Neural crest cell (in vitro differentiated cells): Measurements from ENCODE around the gene CCDC110. TPM values are rescaled to one million over a fixed set of nuclear protein-coding genes. Genes with fewer than 3 reads are reported as not detected.
A peak's percentile ranks its signal among the peaks of the same experiment; 100 is the strongest.

Experiments used
- DNase-seq: peaks from one replicate; pipeline ENCODE4 v3.0.0; 2021; ENCODE audit warnings: low read depth, mixed read lengths, low spot score
- H3K27ac Mint-ChIP-seq: one replicate; pipeline ENCODE4 v1.8.0; 2021; ENCODE audit warnings: mild to moderate bottlenecking, mixed read lengths; ENCODE audit not compliant: unreplicated experiment
- H3K27me3 Mint-ChIP-seq: 2 replicates; pipeline ENCODE4 v1.8.0; 2021; ENCODE audit warnings: low read depth, mild to moderate bottlenecking, mixed read lengths
- H3K36me3 Mint-ChIP-seq: 2 replicates; pipeline ENCODE4 v1.8.0; 2021; ENCODE audit warnings: low read depth, mild to moderate bottlenecking, mixed read lengths
- H3K4me1 Mint-ChIP-seq: 2 replicates; pipeline ENCODE4 v1.8.0; 2021; ENCODE audit warnings: mixed read lengths
- H3K4me3 Mint-ChIP-seq: one replicate; pipeline ENCODE4 v1.8.0; 2021; ENCODE audit warnings: mild to moderate bottlenecking, mixed read lengths
- H3K9me3 Mint-ChIP-seq: 2 replicates; pipeline ENCODE4 v1.8.0; 2021; ENCODE audit warnings: mixed read lengths
- total RNA-seq: library from RNA; stranded (reverse); gene quantifications from 2 replicates; pipeline ENCODE4 v1.2.1, GENCODE V29; 2021
- TF ChIP-seq, protein P1 (sequence below): fragments of 200-600 bp; sonication (generic); conservative IDR thresholded peaks from 2 replicates; pipeline ENCODE4 v1.5.0; 2021; ENCODE audit warnings: antibody characterized with exemption, mild to moderate bottlenecking

CCDC110 gene
- total RNA-seq, 1 donor from 2014 or later: 0.16 TPM

- peaks cover 3% of the 10 kb centered on the region for H3K9me3 Mint-ChIP-seq
- H3K36me3 Mint-ChIP-seq: no peaks in the 10 kb centered on the region
Measured at GRCh38 chr4:185472103-185472542, 590 bp upstream of the CCDC110 start.

DNA sequence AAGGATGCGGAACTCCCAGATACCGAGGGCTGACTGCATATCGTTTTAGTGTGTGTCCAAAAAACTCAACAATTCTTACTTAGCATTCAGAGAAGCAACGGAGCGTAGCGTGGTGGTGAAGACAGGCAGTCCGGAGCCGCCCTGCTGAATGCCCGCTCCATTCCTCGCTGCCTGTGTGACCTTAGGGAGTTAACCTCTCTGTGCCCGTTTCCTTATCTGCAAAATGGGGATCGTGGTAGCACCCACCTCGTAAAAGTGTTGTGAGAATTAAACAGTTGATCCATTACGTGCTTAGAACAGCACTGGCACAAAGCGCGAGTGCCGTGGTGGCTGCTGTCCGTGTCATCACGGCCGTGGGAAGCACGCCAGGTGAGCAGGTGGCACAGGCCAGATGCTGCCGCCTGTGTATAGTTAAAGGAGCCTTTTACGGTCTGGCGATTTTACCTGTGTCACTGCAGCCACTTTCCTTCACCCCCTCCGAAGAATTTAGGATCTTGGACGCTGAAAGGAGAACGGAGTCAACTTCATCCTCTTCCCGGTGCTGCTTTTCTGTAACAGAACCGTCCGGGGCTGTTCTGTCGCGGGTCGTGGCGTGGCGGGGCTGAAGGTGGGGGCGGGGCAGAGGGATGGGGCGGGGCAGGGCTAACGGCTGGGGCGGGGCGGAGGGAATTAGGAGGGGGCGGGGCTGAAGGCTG, 885 bp downstream of the CCDC110 start:
- Mint-ChIP-seq H3K27me3 (peaks cover 50% of the 10 kb centered on the region), H3K4me1 (peaks cover 9% of the 10 kb centered on the region), H3K4me3 (peak overlapping the region; percentile 78), H3K27ac (no peak overlapping the region), H3K36me3 (no peaks in the 10 kb centered on the region), H3K9me3 (peaks cover 3% of the 10 kb centered on the region)
- TF ChIP-seq, protein P1, sequence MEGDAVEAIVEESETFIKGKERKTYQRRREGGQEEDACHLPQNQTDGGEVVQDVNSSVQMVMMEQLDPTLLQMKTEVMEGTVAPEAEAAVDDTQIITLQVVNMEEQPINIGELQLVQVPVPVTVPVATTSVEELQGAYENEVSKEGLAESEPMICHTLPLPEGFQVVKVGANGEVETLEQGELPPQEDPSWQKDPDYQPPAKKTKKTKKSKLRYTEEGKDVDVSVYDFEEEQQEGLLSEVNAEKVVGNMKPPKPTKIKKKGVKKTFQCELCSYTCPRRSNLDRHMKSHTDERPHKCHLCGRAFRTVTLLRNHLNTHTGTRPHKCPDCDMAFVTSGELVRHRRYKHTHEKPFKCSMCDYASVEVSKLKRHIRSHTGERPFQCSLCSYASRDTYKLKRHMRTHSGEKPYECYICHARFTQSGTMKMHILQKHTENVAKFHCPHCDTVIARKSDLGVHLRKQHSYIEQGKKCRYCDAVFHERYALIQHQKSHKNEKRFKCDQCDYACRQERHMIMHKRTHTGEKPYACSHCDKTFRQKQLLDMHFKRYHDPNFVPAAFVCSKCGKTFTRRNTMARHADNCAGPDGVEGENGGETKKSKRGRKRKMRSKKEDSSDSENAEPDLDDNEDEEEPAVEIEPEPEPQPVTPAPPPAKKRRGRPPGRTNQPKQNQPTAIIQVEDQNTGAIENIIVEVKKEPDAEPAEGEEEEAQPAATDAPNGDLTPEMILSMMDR: no peak
- peak; percentile 11 for DNase-seq

More at GRCh38 chr4:185472103-185472542, 590 bp upstream of the CCDC110 start:
- Mint-ChIP-seq H3K4me1 (peaks cover 9% of the 10 kb centered on the region), H3K27ac (no peak overlapping the region), H3K27me3 (peaks cover 42% of the 10 kb centered on the region), H3K4me3 (peak overlapping the region; percentile 88)
- TF ChIP-seq, protein P1: no peak
- DNase-seq: no peak

GRCh38 chr4:185469580-185470154, 1.9 kb downstream of the CCDC110 start:
- H3K36me3 Mint-ChIP-seq: no peaks in the 10 kb centered on the region
- peaks cover 15% of the 10 kb centered on the region for H3K4me1 Mint-ChIP-seq
- no peak for DNase-seq
- H3K9me3 Mint-ChIP-seq: peaks cover 3% of the 10 kb centered on the region
- H3K27me3 Mint-ChIP-seq: peaks cover 53% of the 10 kb centered on the region
- no peak overlapping the region for H3K27ac Mint-ChIP-seq
- H3K4me3 Mint-ChIP-seq: peak overlapping the region; percentile 78
- TF ChIP-seq, protein P1: no peak

DNA sequence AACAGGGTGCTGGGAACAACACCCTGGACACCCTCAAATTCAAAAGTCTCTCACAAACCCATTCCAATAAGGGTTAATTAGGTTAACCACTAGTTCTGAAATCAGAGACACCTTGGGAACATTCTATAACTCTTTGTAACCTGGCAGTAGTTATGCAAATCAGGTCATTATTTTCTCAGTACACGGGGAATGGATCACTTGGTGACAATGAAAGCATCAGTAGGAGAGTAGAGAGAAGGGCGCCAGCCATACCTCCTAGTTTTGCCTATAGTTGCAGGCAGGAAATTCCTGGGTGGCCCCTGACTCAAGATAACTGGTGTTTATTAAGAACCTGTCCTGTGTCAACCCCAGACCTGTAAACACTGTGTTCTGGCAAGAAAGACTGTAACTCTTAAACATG, 2.5 kb downstream of the CCDC110 start:
- DNase-seq: no peak
- peaks cover 53% of the 10 kb centered on the region for H3K27me3 Mint-ChIP-seq
- H3K4me1 Mint-ChIP-seq: peaks cover 20% of the 10 kb centered on the region
- no peak overlapping the region for H3K27ac Mint-ChIP-seq
- H3K9me3 Mint-ChIP-seq: peaks cover 3% of the 10 kb centered on the region
- H3K4me3 Mint-ChIP-seq: peak overlapping the region; percentile 14
- no peaks in the 10 kb centered on the region for H3K36me3 Mint-ChIP-seq
- TF ChIP-seq, protein P1: no peak

- Mint-ChIP-seq H3K4me1 (peaks cover 25% of the 10 kb centered on the region), H3K36me3 (no peaks in the 10 kb centered on the region), H3K27me3 (peaks cover 53% of the 10 kb centered on the region), H3K4me3 (no peak overlapping the region), H3K9me3 (peaks cover 3% of the 10 kb centered on the region), H3K27ac (no peak overlapping the region)
- TF ChIP-seq, protein P1: no peak
- no peak for DNase-seq
Measured at GRCh38 chr4:185467991-185468390, 3.5 kb downstream of the CCDC110 start.
